Endothelial cell of umbilical vein (primary cell): ENCODE measurements around the gene PCBD1. TPM values are rescaled to one million over a fixed set of nuclear protein-coding genes. Genes with fewer than 3 reads are reported as not detected.

Experiments used
- BruUV-seq: library from RNA; stranded (reverse); fragments of 400-500 nt; replicated peaks from 2 replicates; lab custom pipeline; 2021; lab: Mats Ljungman, UMichigan
- CTCF ChIA-PET: fragments of 300-600, 350-600 bp; sonication (Branson Sonifier 250); formaldehyde crosslinking; loops from one replicate; lab custom pipeline; 2021; ENCODE audit warnings: antibody characterized with exemption, inconsistent platforms; lab: Charles Lee
- POLR2A ChIA-PET: fragments of 300-600, 350-600 bp; sonication (Branson Sonifier 250); formaldehyde crosslinking; loops from one replicate; lab custom pipeline; 2021; ENCODE audit warnings: antibody characterized with exemption, inconsistent platforms; lab: Charles Lee
- DNase-seq: peaks from one replicate; pipeline ENCODE4 v3.0.0-alpha.2; 2011; ENCODE audit warnings: low read depth, low spot score
- FAIRE-seq: peaks from 2 replicates; lab custom pipeline; 2011; peaks lifted over from hg19 to GRCh38; lab: Jason Lieb, UNC
- H2AFZ ChIP-seq: 2 replicates; pipeline ENCODE4 v1.6.0; 2012; ENCODE audit warnings: low read depth, low read length, control low read depth, inconsistent platforms
- H3K27ac ChIP-seq: 2 replicates; pipeline ENCODE4 v1.5.1; 2011; ENCODE audit warnings: low read depth, mild to moderate bottlenecking, control low read depth, low read length, moderate library complexity; ENCODE audit not compliant: insufficient read depth
- H3K27me3 ChIP-seq, 2 experiments: 2 replicates each; pipeline versions ENCODE4 v1.6.0 to v1.6.1; 2011; ENCODE audit warnings: low read length in 2 of 2, mixed read lengths in 1 of 2; ENCODE audit not compliant: control insufficient read depth in 2 of 2, insufficient read depth in 2 of 2
- H3K36me3 ChIP-seq, 2 experiments: 2 replicates in 1 of 2; 3 replicates in 1 of 2; pipeline ENCODE4 v1.5.1; 2011; ENCODE audit warnings: low read length in 2 of 2, mild to moderate bottlenecking in 1 of 2, moderate library complexity in 1 of 2; ENCODE audit not compliant: control insufficient read depth in 2 of 2, insufficient read depth in 2 of 2; ENCODE audit errors: extremely low read depth in 1 of 2
- H3K4me1 ChIP-seq: 3 replicates; pipeline ENCODE4 v1.5.1; 2011; ENCODE audit warnings: mild to moderate bottlenecking, low read length; ENCODE audit not compliant: control insufficient read depth, insufficient read depth; ENCODE audit errors: extremely low read depth
- H3K4me2 ChIP-seq: 2 replicates; pipeline ENCODE4 v1.6.1; 2011; ENCODE audit warnings: low read length, control low read depth, mixed read lengths; ENCODE audit not compliant: insufficient read depth
- H3K4me3 ChIP-seq, 3 experiments: fragments of 200-600 bp in 1 of 3; sonication (generic), shearing (Covaris generic) in 1 of 3; replicated peaks in 1 of 3; 2 replicates each; pipeline ENCODE4 v1.5.1; 2011 to 2016; ENCODE audit warnings: control low read depth in 3 of 3, low read length in 3 of 3, mild to moderate bottlenecking in 2 of 3, inconsistent platforms in 1 of 3, low read depth in 1 of 3, moderate library complexity in 1 of 3; ENCODE audit not compliant: insufficient read depth in 1 of 3
- H3K79me2 ChIP-seq: 2 replicates; pipeline ENCODE4 v1.6.0; 2012; ENCODE audit warnings: low read length, inconsistent platforms; ENCODE audit not compliant: control insufficient read depth, insufficient read depth
- H3K9ac ChIP-seq: replicated peaks from 2 replicates; pipeline ENCODE3; 2011; ENCODE audit warnings: low read length, control low read depth; ENCODE audit not compliant: insufficient read depth; ENCODE audit errors: extremely low read depth
- H3K9me1 ChIP-seq: replicated peaks from 3 replicates; pipeline ENCODE4 v1.6.0; 2011; ENCODE audit warnings: mild to moderate bottlenecking, low read length; ENCODE audit not compliant: control insufficient read depth, insufficient read depth; ENCODE audit errors: extremely low read depth
- H3K9me3 ChIP-seq: replicated peaks from 2 replicates; pipeline ENCODE4 v1.5.1; 2012; ENCODE audit warnings: low read length, inconsistent platforms; ENCODE audit not compliant: control insufficient read depth, insufficient read depth
- H4K20me1 ChIP-seq: replicated peaks from 2 replicates; pipeline ENCODE3; 2011; ENCODE audit warnings: mild to moderate bottlenecking, low read length; ENCODE audit not compliant: control insufficient read depth, insufficient read depth; ENCODE audit errors: extremely low read depth
- EZH2 ChIP-seq: IDR thresholded peaks from 2 replicates; pipeline ENCODE4 v1.6.1; 2012; ENCODE audit warnings: borderline replicate concordance, low read depth, mild to moderate bottlenecking, moderate library complexity, low read length, inconsistent platforms; ENCODE audit not compliant: severe bottlenecking
- FOS ChIP-seq: IDR thresholded peaks from 2 replicates; pipeline ENCODE4 v1.6.1; 2011; ENCODE audit warnings: mild to moderate bottlenecking, low read length, moderate library complexity, borderline replicate concordance; ENCODE audit not compliant: insufficient read depth
- GATA2 ChIP-seq: IDR thresholded peaks from 2 replicates; pipeline ENCODE4 v1.7.0; 2011; ENCODE audit warnings: low read depth, mild to moderate bottlenecking, moderate library complexity, mixed read lengths, low read length; ENCODE audit not compliant: insufficient read length, insufficient read depth
- JUN ChIP-seq: IDR thresholded peaks from 2 replicates; pipeline ENCODE4 v1.6.1; 2011; ENCODE audit warnings: borderline replicate concordance, low read depth; ENCODE audit not compliant: insufficient read length, insufficient read depth
- MYC ChIP-seq: IDR thresholded peaks from one replicate; pipeline ENCODE4 v1.6.1; 2011; ENCODE audit warnings: mild to moderate bottlenecking, low read depth, low read length
- POLR2A ChIP-seq: IDR thresholded peaks from 2 replicates; pipeline ENCODE4 v1.6.1; 2012; ENCODE audit warnings: low read depth, mild to moderate bottlenecking, control low read depth, low read length
- POLR2AphosphoS5 ChIP-seq: IDR thresholded peaks from 2 replicates; pipeline ENCODE4 v1.6.1; 2012; ENCODE audit warnings: low read depth, mild to moderate bottlenecking, control low read depth, low read length, moderate library complexity; ENCODE audit not compliant: insufficient read depth
- dilution Hi-C: fragments of 300-500 bp; cut with MboI; formaldehyde crosslinking; loops from one replicate; pipeline ENCODE4 v1.15.0; 2019; ENCODE audit warnings: low sequenced_read_pairs; ENCODE audit not compliant: extremely low pct_ligation_motif_present
- intact Hi-C: fragments of 100-400 bp; cut with micrococcal nuclease; formaldehyde crosslinking; loops from one replicate; pipeline ENCODE4 v1.10.0; 2022
- polyA plus RNA-seq, 4 experiments: library from polyadenylated mRNA; depleted of rRNA in 3 of 4; stranded (reverse) in 3 of 4; unstranded in 1 of 4; fragments of >200 nt; gene quantifications; 2 replicates each; pipeline versions ENCODE4 v1.2.1 to v1.2.3, GENCODE V29; 2011 to 2012; ENCODE audit warnings: missing spikeins in 1 of 4
- total RNA-seq: library from RNA; stranded (reverse); gene quantifications from 2 replicates; pipeline ENCODE4 v1.2.3, GENCODE V29; 2021
- TF ChIP-seq, protein P1 (sequence below): IDR thresholded peaks from 2 replicates; pipeline ENCODE4 v1.6.1; 2011; ENCODE audit not compliant: insufficient read depth, insufficient read length
- TF ChIP-seq, protein P2 (sequence below), 2 donors: IDR thresholded peaks; 1 replicate in 1 of 2; 2 replicates in 1 of 2; pipeline ENCODE4 v1.5.1; 2011; ENCODE audit warnings: low read length in 2 of 2, mild to moderate bottlenecking in 2 of 2, moderate library complexity in 2 of 2, control low read depth in 1 of 2, inconsistent platforms in 1 of 2, low read depth in 1 of 2; ENCODE audit not compliant: insufficient read depth in 1 of 2; ENCODE audit errors: extremely low read depth in 1 of 2

Gene PCBD1
- total and polyA plus RNA-seq, 2 donors (not counting 3 experiments of a cell fraction or from before 2014, with no cell fraction given) = 95.7 to 113 TPM

DNA sequence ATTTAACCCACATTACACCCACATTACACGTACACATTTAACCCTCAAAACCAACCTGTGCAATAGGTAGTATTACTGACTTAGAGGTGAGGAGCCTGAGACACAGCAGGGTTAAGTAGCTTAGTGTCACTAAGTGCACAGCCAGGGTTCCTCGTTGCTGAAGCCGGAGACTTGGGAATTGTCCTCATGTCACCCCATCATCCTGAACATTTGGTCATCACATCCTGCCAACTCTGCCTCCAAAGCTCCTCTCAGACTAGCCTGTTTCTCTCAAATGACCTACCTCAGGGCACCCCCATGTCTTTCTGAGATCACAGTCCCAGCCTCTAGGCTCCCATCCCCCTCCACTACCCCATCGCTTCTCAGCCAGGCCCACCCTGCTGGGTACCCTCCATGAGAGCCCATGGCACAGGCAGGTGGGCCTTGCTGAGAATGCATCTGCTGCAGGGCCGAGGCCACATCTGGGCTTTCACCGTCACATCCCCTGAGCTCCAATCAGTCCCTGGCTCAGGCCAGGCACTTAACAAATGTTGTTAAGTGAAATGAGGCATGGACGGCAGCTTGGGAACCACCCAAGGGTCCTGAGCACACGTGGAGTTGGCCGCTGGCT, 21.1 kb upstream of the PCBD1 start:
- H3K9ac ChIP-seq = no peak overlapping the region
- H3K9me1 ChIP-seq = no peaks in the 10 kb centered on the region
- no peak overlapping the region for H3K4me2 ChIP-seq
- H3K4me3 ChIP-seq = no peak overlapping the region
- no peak for FAIRE-seq
- intact Hi-C loops (no loop called here), dilution Hi-C loops (no loop called here)
- no peak for TF ChIP-seq FOS
- no peak for TF ChIP-seq POLR2AphosphoS5
- no peak for TF ChIP-seq MYC
- TF ChIP-seq, protein P1, sequence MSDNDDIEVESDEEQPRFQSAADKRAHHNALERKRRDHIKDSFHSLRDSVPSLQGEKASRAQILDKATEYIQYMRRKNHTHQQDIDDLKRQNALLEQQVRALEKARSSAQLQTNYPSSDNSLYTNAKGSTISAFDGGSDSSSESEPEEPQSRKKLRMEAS = no peak
- no peak for TF ChIP-seq JUN
- TF ChIP-seq GATA2 = no peak
- no peak for TF ChIP-seq EZH2
- TF ChIP-seq, protein P2, sequence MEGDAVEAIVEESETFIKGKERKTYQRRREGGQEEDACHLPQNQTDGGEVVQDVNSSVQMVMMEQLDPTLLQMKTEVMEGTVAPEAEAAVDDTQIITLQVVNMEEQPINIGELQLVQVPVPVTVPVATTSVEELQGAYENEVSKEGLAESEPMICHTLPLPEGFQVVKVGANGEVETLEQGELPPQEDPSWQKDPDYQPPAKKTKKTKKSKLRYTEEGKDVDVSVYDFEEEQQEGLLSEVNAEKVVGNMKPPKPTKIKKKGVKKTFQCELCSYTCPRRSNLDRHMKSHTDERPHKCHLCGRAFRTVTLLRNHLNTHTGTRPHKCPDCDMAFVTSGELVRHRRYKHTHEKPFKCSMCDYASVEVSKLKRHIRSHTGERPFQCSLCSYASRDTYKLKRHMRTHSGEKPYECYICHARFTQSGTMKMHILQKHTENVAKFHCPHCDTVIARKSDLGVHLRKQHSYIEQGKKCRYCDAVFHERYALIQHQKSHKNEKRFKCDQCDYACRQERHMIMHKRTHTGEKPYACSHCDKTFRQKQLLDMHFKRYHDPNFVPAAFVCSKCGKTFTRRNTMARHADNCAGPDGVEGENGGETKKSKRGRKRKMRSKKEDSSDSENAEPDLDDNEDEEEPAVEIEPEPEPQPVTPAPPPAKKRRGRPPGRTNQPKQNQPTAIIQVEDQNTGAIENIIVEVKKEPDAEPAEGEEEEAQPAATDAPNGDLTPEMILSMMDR (IDR thresholded peaks at IDR 0.05; ENCODE audit: extremely low read depth in 1 of 2, insufficient read depth in 1 of 2, low read depth in 1 of 2, low read length in 2 of 2) = no peak
- no peak for TF ChIP-seq POLR2A
- ChIA-PET CTCF (no interaction called here), POLR2A (no interaction called here)
- no peaks in the 10 kb centered on the region for H4K20me1 ChIP-seq
- no peaks in the 10 kb centered on the region for H3K36me3 ChIP-seq
- DNase-seq = no peak
- H3K27ac ChIP-seq = no peak overlapping the region
- no TSS peak for BruUV-seq
- H3K4me1 ChIP-seq = no peaks in the 10 kb centered on the region
- H3K79me2 ChIP-seq = no peaks in the 10 kb centered on the region
- H3K27me3 ChIP-seq = peaks cover 0 to 4% of the 10 kb centered on the region in 2 experiments
- H3K9me3 ChIP-seq = no peaks in the 10 kb centered on the region
- H2AFZ ChIP-seq = no peak overlapping the region
